GM19238 (cell line): ENCODE results near the gene GPR12.
"Not testable (repeated sequence)": the region's sequence is repeated elsewhere in the genome, so short reads cannot be mapped to it uniquely, and the experiment has no call there.

ENCODE experiments used
- DNase-seq: peaks from one replicate; pipeline ENCODE4 v3.0.0; 2011; ENCODE audit warnings: low spot score; ENCODE audit not compliant: insufficient read length

Gene GPR12

GRCh38 chr13:26747706-26748105, 12.9 kb downstream of the GPR12 start:
- DNase-seq: no peak

GRCh38 chr13:26743971-26744370, 16.6 kb downstream of the GPR12 start:
- no peak for DNase-seq

- no peak for DNase-seq
Observed at GRCh38 chr13:26742691-26743358, 17.8 kb downstream of the GPR12 start.

DNA sequence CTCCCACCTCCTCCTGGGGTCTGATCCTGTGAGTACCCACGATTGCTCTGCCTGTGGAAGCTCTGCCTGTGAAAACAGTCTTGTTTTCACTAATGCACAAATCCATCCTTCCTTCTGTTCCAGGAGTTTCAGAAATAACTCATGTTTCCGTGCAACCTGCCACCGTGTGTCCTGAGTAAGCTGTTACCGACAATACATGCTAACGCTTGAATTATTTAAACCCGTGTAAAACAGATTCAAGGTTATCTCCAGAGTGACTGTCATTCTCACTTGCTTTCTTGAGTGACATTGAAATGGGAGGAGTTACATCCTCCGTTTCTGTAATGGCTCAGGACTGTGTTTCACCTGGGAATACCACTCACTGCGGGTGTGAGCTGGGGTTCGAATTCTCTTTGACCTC, 24.9 kb downstream of the GPR12 start:
- no peak for DNase-seq

GRCh38 chr13:26727633-26728032, 33.0 kb downstream of the GPR12 start:
- no peak for DNase-seq

DNA sequence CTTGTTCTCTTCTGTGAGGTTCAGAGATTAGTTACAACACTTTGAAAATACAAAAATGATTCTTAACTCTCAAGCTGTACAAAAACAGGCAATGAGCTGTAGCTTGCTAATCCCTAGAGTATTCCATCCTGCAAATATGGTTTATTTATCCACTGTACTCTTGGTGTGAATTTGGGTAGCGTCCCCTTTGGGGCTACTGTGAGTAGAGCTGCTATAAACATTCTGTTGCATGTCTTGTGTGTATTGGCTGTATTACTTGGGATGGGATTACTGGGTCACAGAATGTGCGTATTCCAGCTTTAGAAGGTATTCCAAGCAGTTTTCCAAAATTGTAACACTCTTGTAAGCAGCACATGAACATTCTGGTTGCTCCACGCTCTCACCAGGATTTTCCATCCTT, 33.5 kb downstream of the GPR12 start:
- DNase-seq: no peak

GRCh38 chr13:26726684-26727083, 33.9 kb downstream of the GPR12 start:
- no peak for DNase-seq

DNA sequence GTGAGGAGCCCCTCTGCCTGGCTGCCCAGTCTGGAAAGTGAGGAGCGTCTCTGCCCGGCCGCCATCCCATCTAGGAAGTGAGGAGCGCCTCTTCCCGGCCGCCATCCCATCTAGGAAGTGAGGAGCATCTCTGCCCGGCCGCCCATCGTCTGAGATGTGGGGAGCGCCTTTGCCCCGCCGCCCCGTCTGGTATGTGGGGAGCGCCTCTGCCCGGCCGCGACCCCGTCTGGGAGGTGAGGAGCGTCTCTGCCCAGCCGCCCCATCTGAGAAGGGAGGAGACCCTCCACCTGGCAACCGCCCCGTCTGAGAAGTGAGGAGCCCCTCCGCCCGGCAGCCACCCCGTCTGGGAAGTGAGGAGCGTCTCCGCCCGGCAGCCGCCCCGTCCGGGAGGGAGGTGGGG, 37.0 kb downstream of the GPR12 start:
- DNase-seq: not testable (repeated sequence)

DNA sequence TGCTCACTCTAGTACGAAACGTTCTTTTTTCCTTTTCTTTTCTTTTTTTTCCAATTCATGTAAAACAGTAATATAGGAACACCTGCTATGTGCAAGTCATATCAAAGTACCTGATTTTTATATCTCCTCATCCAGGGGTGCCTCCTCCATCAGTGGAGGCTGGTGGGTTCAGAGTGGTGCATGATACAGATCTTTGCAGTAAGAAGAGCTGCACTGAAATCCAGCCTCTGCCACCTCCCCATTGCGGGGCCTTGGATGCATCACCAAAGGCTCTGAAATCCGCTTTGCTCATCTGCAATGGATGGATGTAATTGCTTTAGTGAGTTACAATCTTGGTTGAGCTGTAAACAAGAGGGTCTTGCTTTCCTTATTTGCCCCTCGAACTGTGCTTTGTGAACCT, 38.3 kb downstream of the GPR12 start:
- no peak for DNase-seq

DNA sequence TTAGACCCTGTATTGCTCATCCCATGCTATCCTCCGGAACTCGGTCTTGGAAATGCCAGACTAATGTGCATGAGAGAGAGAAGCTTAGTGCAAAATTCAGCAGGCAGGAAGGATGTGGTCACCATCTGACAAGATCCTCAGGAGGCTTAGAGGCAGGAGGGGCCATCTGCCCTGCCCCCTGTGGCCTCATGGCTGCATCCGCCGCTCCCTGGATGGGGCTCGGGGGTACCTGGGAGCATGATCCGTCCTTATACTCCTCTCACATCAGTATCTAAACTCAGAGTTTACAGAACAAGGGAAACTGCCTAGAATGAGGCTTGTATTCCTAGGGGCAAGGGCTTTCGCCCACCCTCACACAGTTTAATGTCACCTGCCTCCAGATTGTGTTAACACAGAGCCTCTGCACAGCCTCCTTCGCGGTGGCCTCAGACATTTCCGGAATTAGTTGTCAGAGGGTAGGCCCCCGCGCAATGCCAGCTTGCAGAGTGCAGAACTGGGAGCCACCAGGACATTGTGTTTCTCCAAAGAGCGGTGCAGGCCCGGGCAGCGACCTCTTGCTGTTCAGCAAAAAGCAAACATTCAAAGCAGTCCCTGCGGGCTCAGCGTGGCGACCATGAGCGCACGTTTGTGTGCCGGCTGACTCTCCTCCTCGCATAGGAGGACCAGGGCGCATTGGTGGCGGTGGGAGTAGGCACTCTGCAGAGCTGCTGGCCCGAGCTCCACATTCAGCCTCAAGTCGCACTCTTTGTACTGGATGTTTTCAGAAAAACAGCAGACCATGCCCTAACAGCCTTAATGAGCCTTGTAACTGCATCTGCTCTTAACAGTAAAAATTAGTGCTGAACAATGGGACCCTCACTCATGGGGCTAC, 39.1 kb downstream of the GPR12 start:
- no peak for DNase-seq

DNA sequence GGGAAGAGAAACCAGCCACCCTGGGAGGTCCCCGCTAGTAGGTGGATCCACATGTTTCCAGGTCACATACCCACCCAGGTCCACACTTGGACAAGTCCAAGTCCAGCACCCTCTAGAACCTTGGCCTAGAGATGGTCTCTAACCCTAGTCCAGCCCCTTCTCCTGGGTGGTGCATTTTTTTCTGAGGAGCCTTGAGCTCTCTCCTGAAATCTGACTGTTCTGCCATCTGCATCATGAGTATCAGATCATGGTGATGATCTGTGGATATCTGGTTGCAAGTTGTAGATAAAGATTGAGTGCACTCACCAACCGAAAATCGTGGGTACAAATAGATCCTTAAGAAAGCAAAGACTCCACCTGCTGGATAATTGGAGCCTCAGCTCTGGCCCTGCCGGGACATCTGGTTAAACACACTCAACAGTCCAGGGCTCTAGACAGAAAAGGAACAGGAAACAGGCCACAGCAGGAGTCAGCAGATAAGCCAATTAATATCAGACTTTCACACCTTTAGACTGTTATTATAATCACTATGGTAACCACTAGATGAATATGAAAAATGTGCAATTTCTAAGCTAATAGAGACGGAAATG, 41.1 kb downstream of the GPR12 start:
- DNase-seq: no peak

- DNase-seq: no peak
Observed at GRCh38 chr13:26718872-26719271, 41.7 kb downstream of the GPR12 start.

DNA sequence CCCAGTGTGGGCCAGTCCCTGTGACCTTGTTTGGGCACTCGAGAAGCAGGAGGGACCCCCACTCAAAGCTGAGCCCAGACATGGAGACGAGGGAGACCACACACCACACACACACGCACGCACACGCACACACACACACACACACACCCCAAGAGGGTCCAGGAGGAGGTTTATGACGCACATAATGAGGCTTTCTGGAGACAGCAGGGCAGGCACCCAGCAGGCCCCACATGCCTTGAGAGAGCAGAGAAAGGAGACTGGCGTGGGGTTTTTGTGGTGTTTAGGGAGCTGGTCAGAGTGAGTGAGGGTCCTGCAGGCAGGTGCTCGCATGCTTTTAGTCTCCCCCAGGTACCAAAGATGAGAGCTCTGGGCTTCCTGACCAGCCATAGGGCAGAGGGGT, 42.4 kb downstream of the GPR12 start:
- no peak for DNase-seq

GRCh38 chr13:26716984-26717383, 43.6 kb downstream of the GPR12 start:
- no peak for DNase-seq

GRCh38 chr13:26713341-26713740, 47.2 kb downstream of the GPR12 start:
- no peak for DNase-seq

DNA sequence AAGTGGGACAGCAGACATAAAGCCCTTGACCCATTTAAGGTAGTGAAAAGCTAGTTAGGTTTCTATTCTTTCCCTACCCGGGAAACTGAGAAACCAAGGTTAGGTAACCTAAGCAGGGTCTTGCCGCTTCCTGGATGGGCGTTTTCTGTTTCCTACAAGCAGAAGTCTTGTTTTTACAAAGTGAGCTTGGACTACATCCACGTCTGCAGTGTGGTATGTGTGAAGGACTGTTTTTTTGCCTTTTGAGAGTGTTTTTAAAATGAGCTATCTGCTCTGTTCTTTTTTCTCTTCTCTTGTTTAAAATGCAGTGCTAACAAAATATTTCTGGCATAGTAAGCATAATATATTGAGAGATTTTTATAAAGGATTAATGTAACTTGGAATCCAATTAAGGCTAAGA, 49.4 kb downstream of the GPR12 start:
- DNase-seq: no peak

DNA sequence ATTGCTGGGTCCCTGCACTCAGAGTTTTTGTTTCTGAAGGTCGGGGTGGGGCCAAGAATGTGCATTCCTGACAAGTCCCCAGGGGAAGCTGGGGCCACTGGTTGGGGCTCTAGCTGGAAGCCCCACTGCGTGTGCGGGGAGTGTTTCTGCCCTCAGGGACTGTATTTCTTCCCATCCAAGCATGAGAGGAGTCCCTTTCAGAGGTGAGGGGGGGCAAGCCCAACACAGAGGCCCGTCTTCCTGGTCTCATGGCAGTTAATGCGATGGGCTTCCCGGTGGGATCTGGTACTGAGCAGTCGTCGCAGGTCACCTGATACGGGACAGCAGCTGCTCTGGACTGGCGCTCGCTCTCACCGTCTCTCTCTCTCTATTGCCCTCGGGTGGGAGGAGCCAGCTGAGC, 50.4 kb downstream of the GPR12 start:
- no peak for DNase-seq

DNA sequence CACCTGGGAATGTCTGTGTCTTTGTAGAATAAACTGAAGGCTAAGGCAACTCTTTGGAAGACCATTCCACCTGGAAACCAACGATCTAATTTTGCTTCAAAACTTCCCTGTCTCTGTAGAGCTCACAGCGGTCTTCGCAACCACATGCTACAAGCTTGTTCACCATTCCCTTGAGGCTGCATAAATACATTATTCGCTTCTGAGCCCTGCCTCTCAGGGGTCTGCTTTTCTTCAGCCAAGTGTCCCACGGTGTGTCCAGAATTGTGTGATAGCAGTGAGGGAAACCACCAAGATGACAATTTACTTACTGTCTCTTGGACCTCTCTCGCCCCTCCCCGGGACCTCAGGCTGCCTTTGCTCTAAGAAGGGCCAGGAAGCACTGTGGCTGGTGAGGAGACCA, 51.1 kb downstream of the GPR12 start:
- DNase-seq: no peak

- no peak for DNase-seq
Observed at GRCh38 chr13:26708007-26708297, 52.6 kb downstream of the GPR12 start.

DNA sequence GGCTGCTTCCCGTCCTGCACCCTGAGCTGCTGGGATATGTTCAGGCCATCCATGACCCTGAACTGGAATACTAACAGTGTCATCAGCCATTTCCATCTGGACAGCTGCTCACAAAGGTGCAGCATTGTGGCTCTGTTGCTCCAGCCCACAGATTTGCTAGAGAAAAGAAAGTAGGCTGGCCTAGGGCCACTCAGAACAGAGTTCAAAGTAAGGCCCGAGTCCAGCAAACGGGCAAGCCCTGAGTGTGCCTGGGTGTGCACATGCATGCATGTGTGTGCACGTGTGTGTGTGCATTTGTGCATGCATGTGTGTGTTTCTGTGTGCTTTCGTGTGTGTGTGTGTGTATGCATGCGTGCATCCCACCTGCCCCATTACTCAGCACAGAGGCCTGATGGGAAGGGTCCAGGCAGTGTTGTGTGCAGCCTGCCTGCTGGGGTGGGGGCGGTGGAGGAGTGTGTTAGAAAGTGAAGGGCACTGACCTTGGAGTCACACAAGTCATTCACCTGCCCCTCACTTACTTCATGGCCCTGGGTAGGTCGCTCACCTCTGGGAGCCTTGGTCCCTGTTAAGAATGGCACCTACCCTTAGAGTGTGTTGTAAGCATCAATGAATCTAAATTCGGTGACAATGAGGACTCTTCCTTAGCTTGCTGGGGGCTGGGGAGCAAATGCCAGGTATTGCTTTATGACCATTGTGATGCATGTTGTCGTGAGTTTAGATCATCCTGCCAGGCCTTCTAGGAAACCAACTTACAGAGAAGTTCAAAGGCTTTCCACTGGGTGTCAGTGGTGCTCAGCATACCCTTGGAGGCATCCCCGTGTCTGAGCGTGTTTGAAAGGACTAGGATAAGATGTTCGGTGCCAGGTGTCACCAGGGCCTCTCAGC, 53.2 kb downstream of the GPR12 start:
- DNase-seq: no peak

- no peak for DNase-seq
Observed at GRCh38 chr13:26706381-26706780, 54.2 kb downstream of the GPR12 start.

GRCh38 chr13:26705536-26705935, 55.0 kb downstream of the GPR12 start:
- no peak for DNase-seq
